HCT116 (cell line): Measurements from ENCODE around the gene PRDX1. TPM values are rescaled to one million over a fixed set of nuclear protein-coding genes. Genes with fewer than 3 reads are reported as not detected.
A peak's percentile ranks its signal among the peaks of the same experiment; 100 is the strongest.

ENCODE experiments used
- ATAC-seq: fragments of 200-7000 bp; cut with Tn5 transposase; 2 replicates; pipeline ENCODE4 v1.9.1; 2020; ENCODE audit warnings: mild to moderate bottlenecking, moderate library complexity
- BruUV-seq: library from RNA; stranded (reverse); fragments of 400-500 nt; replicated peaks from 2 replicates; lab custom pipeline; 2021; lab: Mats Ljungman, UMichigan
- CTCF ChIA-PET: fragments of 300-600 bp; sonication (Branson Sonifier 250); formaldehyde crosslinking; loops from one replicate; lab custom pipeline; 2021; ENCODE audit warnings: antibody characterized with exemption; lab: Charles Lee
- POLR2A ChIA-PET: fragments of 300-600, 350-600 bp; sonication (Branson Sonifier 250); formaldehyde crosslinking; loops from one replicate; lab custom pipeline; 2021; ENCODE audit warnings: antibody characterized with exemption; lab: Charles Lee
- RAD21 ChIA-PET, 2 experiments: fragments of 300-600 bp; sonication (Branson Sonifier 250); formaldehyde crosslinking; loops; one replicate each; lab custom pipeline; 2023; ENCODE audit warnings: low total read pairs in 2 of 2; ENCODE audit not compliant: uncharacterized antibody in 2 of 2, unreplicated experiment in 2 of 2, low non-redundant PET in 1 of 2; lab: Charles Lee
- DNase-seq: peaks from one replicate; pipeline ENCODE4 v3.0.0-alpha.2; 2010; ENCODE audit warnings: low read depth, low spot score
- H2AFZ ChIP-seq: fragments of 200-600 bp; shearing (Covaris generic), sonication (generic); 2 replicates; pipeline ENCODE4 v1.6.1; 2017; ENCODE audit warnings: low read depth, mixed run types, mixed read lengths, antibody characterized with exemption, low read length; ENCODE audit not compliant: poor library complexity, severe bottlenecking
- H3K27ac ChIP-seq: 2 replicates; pipeline ENCODE4 v1.5.1; 2012; ENCODE audit warnings: low read depth, low read length
- H3K27me3 ChIP-seq: fragments of 200-600 bp; sonication (generic); 2 replicates; pipeline ENCODE4 v1.6.1; 2016; ENCODE audit warnings: mixed run types, low read length, mixed read lengths; ENCODE audit not compliant: insufficient read depth
- H3K36me3 ChIP-seq, 2 experiments: fragments of 200-500 bp in 1 of 2; fragments of 200-600 bp in 1 of 2; sonication (Bioruptor generic) in 1 of 2; sonication (generic) in 1 of 2; 2 replicates each; pipeline versions ENCODE4 v1.5.1 to v1.6.1; 2014 to 2016; ENCODE audit warnings: low read length in 2 of 2, inconsistent platforms in 1 of 2, mixed read lengths in 1 of 2, mixed run types in 1 of 2; ENCODE audit not compliant: insufficient read depth in 2 of 2, control insufficient read depth in 1 of 2
- H3K4me1 ChIP-seq, 2 experiments: fragments of 200-600 bp in 1 of 2; sonication (generic) in 1 of 2; 2 replicates each; pipeline versions ENCODE4 v1.5.1 to v1.6.1; 2012 to 2017; ENCODE audit warnings: low read length in 2 of 2, inconsistent platforms in 1 of 2, mild to moderate bottlenecking in 1 of 2, mixed read lengths in 1 of 2, mixed run types in 1 of 2, moderate library complexity in 1 of 2; ENCODE audit not compliant: insufficient read depth in 2 of 2, control insufficient read depth in 1 of 2
- H3K4me2 ChIP-seq: fragments of 200-600 bp; sonication (generic); 2 replicates; pipeline ENCODE4 v1.6.1; 2017; ENCODE audit warnings: mixed run types, low read length, mixed read lengths
- H3K4me3 ChIP-seq, 2 experiments: fragments of 200-600 bp in 1 of 2; sonication (generic) in 1 of 2; replicated peaks in 1 of 2; 2 replicates each; pipeline ENCODE4 v1.5.1; 2011 to 2016; ENCODE audit warnings: low read length in 2 of 2, control low read depth in 1 of 2, low read depth in 1 of 2, mild to moderate bottlenecking in 1 of 2, mixed read lengths in 1 of 2, mixed run types in 1 of 2
- H3K79me2 ChIP-seq: fragments of 200-600 bp; sonication (generic); 2 replicates; pipeline ENCODE4 v1.6.1; 2017; ENCODE audit warnings: mild to moderate bottlenecking, mixed run types, low read length, moderate library complexity, mixed read lengths; ENCODE audit not compliant: insufficient read depth
- H3K9ac ChIP-seq: fragments of 200-600 bp; sonication (generic); 2 replicates; pipeline ENCODE4 v1.6.1; 2016; ENCODE audit warnings: low read length, mixed read lengths
- H3K9me2 ChIP-seq: fragments of 200-600 bp; sonication (generic), shearing (Covaris generic); 2 replicates; pipeline ENCODE4 v1.6.1; 2017; ENCODE audit warnings: mixed run types, mild to moderate bottlenecking, moderate library complexity; ENCODE audit not compliant: insufficient read depth
- H3K9me3 ChIP-seq, 2 experiments: fragments of 200-500 bp in 1 of 2; fragments of 200-600 bp in 1 of 2; sonication (Bioruptor generic) in 1 of 2; sonication (generic) in 1 of 2; 2 replicates each; pipeline ENCODE4 v1.6.1; 2014 to 2017; ENCODE audit warnings: low read length in 2 of 2, mixed read lengths in 2 of 2, inconsistent platforms in 1 of 2, low read depth in 1 of 2, mild to moderate bottlenecking in 1 of 2, mixed run types in 1 of 2, moderate library complexity in 1 of 2; ENCODE audit not compliant: control insufficient read depth in 1 of 2, insufficient read depth in 1 of 2
- H4K20me1 ChIP-seq: fragments of 200-600 bp; sonication (generic), shearing (Covaris generic); 2 replicates; pipeline ENCODE4 v1.6.1; 2017; ENCODE audit warnings: mixed run types, mild to moderate bottlenecking, moderate library complexity; ENCODE audit not compliant: insufficient read depth
- ATF3 ChIP-seq: IDR thresholded peaks from 2 replicates; pipeline ENCODE4 v1.6.1; 2012
- CEBPB ChIP-seq: IDR thresholded peaks from 2 replicates; pipeline ENCODE4 v1.6.1; 2012; ENCODE audit warnings: low read depth
- CTCF ChIP-seq, 3 experiments: fragments of 200-600 bp in 1 of 3; sonication (generic) in 1 of 3; IDR thresholded peaks in 2 of 3; conservative IDR thresholded peaks in 1 of 3; 2 replicates each; pipeline ENCODE4 v1.5.1; 2012 to 2017; ENCODE audit warnings: low read depth in 2 of 3, low read length in 2 of 3, antibody characterized with exemption in 1 of 3, borderline replicate concordance in 1 of 3, control low read depth in 1 of 3, mild to moderate bottlenecking in 1 of 3, mixed read lengths in 1 of 3, mixed run types in 1 of 3, moderate library complexity in 1 of 3; ENCODE audit not compliant: insufficient read depth in 1 of 3
- EGR1 ChIP-seq: IDR thresholded peaks from 2 replicates; pipeline ENCODE4 v1.6.1; 2012; ENCODE audit warnings: low read depth
- ELF1 ChIP-seq: IDR thresholded peaks from 2 replicates; pipeline ENCODE4 v1.6.1; 2012; ENCODE audit warnings: low read depth, borderline replicate concordance
- EZH2 ChIP-seq: fragments of 200-600 bp; sonication (generic); IDR thresholded peaks from 2 replicates; pipeline ENCODE4 v1.6.1; 2017; ENCODE audit warnings: antibody characterized with exemption, mixed run types
- JUND ChIP-seq: IDR thresholded peaks from 2 replicates; pipeline ENCODE4 v1.6.1; 2012
- MAX ChIP-seq: IDR thresholded peaks from 2 replicates; pipeline ENCODE4 v1.6.1; 2012
- POLR2A ChIP-seq: IDR thresholded peaks from 2 replicates; pipeline ENCODE4 v1.7.0; 2011; ENCODE audit warnings: borderline replicate concordance; ENCODE audit not compliant: insufficient read depth, insufficient read length; ENCODE audit errors: extremely low read depth
- POLR2AphosphoS5 ChIP-seq: IDR thresholded peaks from 2 replicates; pipeline ENCODE4 v1.6.1; 2011; ENCODE audit warnings: mild to moderate bottlenecking, low read depth, low read length, moderate library complexity
- RAD21 ChIP-seq: IDR thresholded peaks from 2 replicates; pipeline ENCODE4 v1.6.1; 2012; ENCODE audit warnings: low read depth, mild to moderate bottlenecking
- SIN3A ChIP-seq: IDR thresholded peaks from 2 replicates; pipeline ENCODE4 v1.6.1; 2012; ENCODE audit warnings: low read depth
- ZBTB33 ChIP-seq: IDR thresholded peaks from 2 replicates; pipeline ENCODE4 v1.6.1; 2011; ENCODE audit warnings: mild to moderate bottlenecking, low read length, moderate library complexity; ENCODE audit not compliant: insufficient replicate concordance; ENCODE audit errors: extremely low read depth
- ZNF274 ChIP-seq: fragments of 200-500 bp; sonication (Bioruptor generic); IDR thresholded peaks from 2 replicates; pipeline ENCODE4 v1.6.1; 2014; ENCODE audit warnings: mild to moderate bottlenecking, low read depth, low read length, inconsistent platforms
- intact Hi-C: fragments of 100-400 bp; cut with micrococcal nuclease; formaldehyde crosslinking; loops from 2 replicates; pipeline ENCODE4 v1.10.0; 2022
- total RNA-seq: library from RNA; stranded (reverse); gene quantifications from one replicate; pipeline ENCODE4 v1.2.1, GENCODE V29; 2021; ENCODE audit not compliant: unreplicated experiment

Gene PRDX1
- total RNA-seq, 1 experiment from 2014 or later, result 1,171 TPM

GRCh38 chr1:45535988-45536766, 14.5 kb upstream of the PRDX1 start:
- no peaks in the 10 kb centered on the region for H4K20me1 ChIP-seq
- BruUV-seq, result no TSS peak
- no peak overlapping the region for H3K27ac ChIP-seq
- RAD21 ChIA-PET, result no interaction called here
- H3K9me3 ChIP-seq, result no peaks in the 10 kb centered on the region
- DNase-seq (no peak), ATAC-seq (0 out of 2 replicates have a peak, but pooled peaks have one; percentile 27)
- no peak overlapping the region for H3K4me3 ChIP-seq
- H3K36me3 ChIP-seq, result no peaks in the 10 kb centered on the region
- TF ChIP-seq RAD21 (no peak), ELF1 (no peak), SIN3A (no peak), CTCF (IDR thresholded peaks at IDR 0.05 in 2 of 3, conservative IDR thresholded peaks at IDR 0.05 in 1 of 3; ENCODE audit: borderline replicate concordance in 1 of 3, insufficient read depth in 1 of 3, low read depth in 2 of 3, low read length in 2 of 3) (no peak), POLR2A (no peak), EZH2 (no peak), ZBTB33 (no peak), ATF3 (no peak), ZNF274 (no peak), POLR2AphosphoS5 (no peak), JUND (no peak), CEBPB (no peak), EGR1 (no peak), MAX (no peak)
- CTCF ChIA-PET, result no interaction called here
- no peaks in the 10 kb centered on the region for H3K27me3 ChIP-seq
- no peak overlapping the region for H3K4me2 ChIP-seq
- H3K79me2 ChIP-seq, result no peaks in the 10 kb centered on the region
- intact Hi-C loops, result no loop called here
- no peaks in the 10 kb centered on the region for H3K4me1 ChIP-seq
- POLR2A ChIA-PET, result interaction anchor here (1.6 to 2.4 kb wide), 2 partner anchors 11 to 14 kb away, joined by 7 to 8 read pairs; partner anchors contain the start of gene PRDX1
- no peak overlapping the region for H2AFZ ChIP-seq
- no peaks in the 10 kb centered on the region for H3K9me2 ChIP-seq
- no peak overlapping the region for H3K9ac ChIP-seq
